Immature natural killer cell (primary cell): ENCODE results near the gene PITRM1. TPM values are rescaled to one million over a fixed set of nuclear protein-coding genes. Genes with fewer than 3 reads are reported as not detected.

ENCODE experiments used
- DNase-seq, 3 donors: peaks; one replicate each; pipeline ENCODE4 v3.0.0; 2022; ENCODE audit warnings: mixed read lengths in 1 of 3
- H3K27ac Mint-ChIP-seq, 6 donors: one replicate each; pipeline ENCODE4 v1.8.0; 2020; ENCODE audit warnings: mixed read lengths in 6 of 6, mild to moderate bottlenecking in 5 of 6, inconsistent platforms in 4 of 6, moderate library complexity in 3 of 6
- H3K27me3 Mint-ChIP-seq, 3 donors: one replicate each; pipeline ENCODE4 v1.8.0; 2020 to 2021; ENCODE audit warnings: low read depth in 3 of 3, mild to moderate bottlenecking in 3 of 3, mixed read lengths in 3 of 3, moderate library complexity in 3 of 3, inconsistent platforms in 1 of 3
- H3K36me3 Mint-ChIP-seq, 3 donors: one replicate each; pipeline ENCODE4 v1.8.0; 2020; ENCODE audit warnings: mixed read lengths in 3 of 3, inconsistent platforms in 2 of 3, mild to moderate bottlenecking in 2 of 3
- H3K4me1 Mint-ChIP-seq, 2 donors: one replicate each; pipeline ENCODE4 v1.8.0; 2020; ENCODE audit warnings: inconsistent platforms in 2 of 2, mild to moderate bottlenecking in 2 of 2, mixed read lengths in 2 of 2, moderate library complexity in 1 of 2
- H3K4me3 Mint-ChIP-seq, 5 donors: one replicate each; pipeline ENCODE4 v1.8.0; 2020; ENCODE audit warnings: mild to moderate bottlenecking in 5 of 5, mixed read lengths in 5 of 5, inconsistent platforms in 3 of 5, moderate library complexity in 3 of 5
- H3K9me3 Mint-ChIP-seq, 6 donors: one replicate each; pipeline ENCODE4 v1.8.0; 2020; ENCODE audit warnings: mild to moderate bottlenecking in 6 of 6, mixed read lengths in 6 of 6, inconsistent platforms in 4 of 6, moderate library complexity in 3 of 6
- polyA plus RNA-seq, 3 donors: library from polyadenylated mRNA; unstranded; fragments of 300-500 nt; fragmentation: Illumina TruSeq; gene quantifications; one replicate each; pipeline ENCODE4 v1.2.3, GENCODE V29; 2021

Gene PITRM1
- polyA plus RNA-seq, 3 donors from 2014 or later: 25.4 to 52.5 (median 35.2) TPM

- Mint-ChIP-seq H3K4me3 (no peak overlapping the region), H3K9me3 (no peaks in the 10 kb centered on the region), H3K27me3 (peaks cover 0 to 1% (median 0%) of the 10 kb centered on the region in 3 donors), H3K4me1 (no peaks in the 10 kb centered on the region), H3K27ac (no peak overlapping the region), H3K36me3 (peaks cover 30 to 71% (median 33%) of the 10 kb centered on the region in 3 donors)
- DNase-seq: no peak
Observed at GRCh38 chr10:3137958-3138726, 34.4 kb downstream of the PITRM1 start.

GRCh38 chr10:3136763-3137611 is 35.6 kb downstream of the PITRM1 start:
- DNase-seq: no peak
- H3K9me3 Mint-ChIP-seq: no peaks in the 10 kb centered on the region
- H3K4me1 Mint-ChIP-seq: no peaks in the 10 kb centered on the region
- H3K36me3 Mint-ChIP-seq: peaks cover 29 to 73% (median 30%) of the 10 kb centered on the region in 3 donors
- no peak overlapping the region for H3K4me3 Mint-ChIP-seq
- H3K27me3 Mint-ChIP-seq: peaks cover 0 to 1% (median 0%) of the 10 kb centered on the region in 3 donors
- H3K27ac Mint-ChIP-seq: no peak overlapping the region

GRCh38 chr10:3136336-3136735 is 36.2 kb downstream of the PITRM1 start:
- peaks cover 27 to 72% (median 30%) of the 10 kb centered on the region in 3 donors for H3K36me3 Mint-ChIP-seq
- H3K4me3 Mint-ChIP-seq: no peak overlapping the region
- no peak overlapping the region for H3K27ac Mint-ChIP-seq
- peaks cover 0 to 1% (median 0%) of the 10 kb centered on the region in 3 donors for H3K27me3 Mint-ChIP-seq
- no peaks in the 10 kb centered on the region for H3K9me3 Mint-ChIP-seq
- DNase-seq: no peak
- no peaks in the 10 kb centered on the region for H3K4me1 Mint-ChIP-seq

- DNase-seq: no peak
- Mint-ChIP-seq H3K27ac (peak overlapping the region in 3 of 6 donors; percentile 6 to 21 (median 17)), H3K4me3 (no peak overlapping the region)
Observed at GRCh38 chr10:3135006-3135405, 37.6 kb downstream of the PITRM1 start.

GRCh38 chr10:3133948-3134347 is 38.6 kb downstream of the PITRM1 start:
- no peaks in the 10 kb centered on the region for H3K4me1 Mint-ChIP-seq
- peaks cover 0 to 3% (median 2%) of the 10 kb centered on the region in 3 donors for H3K27me3 Mint-ChIP-seq
- no peaks in the 10 kb centered on the region for H3K9me3 Mint-ChIP-seq
- no peak overlapping the region for H3K4me3 Mint-ChIP-seq
- H3K27ac Mint-ChIP-seq: peak overlapping the region in 3 of 6 donors; percentile 1 to 61 (median 40)
- H3K36me3 Mint-ChIP-seq: peaks cover 17 to 53% (median 20%) of the 10 kb centered on the region in 3 donors
- DNase-seq: no peak

More at GRCh38 chr10:3135006-3135405, 37.6 kb downstream of the PITRM1 start:
- no peaks in the 10 kb centered on the region for H3K4me1 Mint-ChIP-seq
- H3K9me3 Mint-ChIP-seq: no peaks in the 10 kb centered on the region
- H3K27me3 Mint-ChIP-seq: peaks cover 0 to 1% (median 0%) of the 10 kb centered on the region in 3 donors
- peaks cover 24 to 60% (median 26%) of the 10 kb centered on the region in 3 donors for H3K36me3 Mint-ChIP-seq

- Mint-ChIP-seq H3K27me3 (peaks cover 2 to 3% (median 2%) of the 10 kb centered on the region in 3 donors), H3K9me3 (no peaks in the 10 kb centered on the region), H3K36me3 (peaks cover 8 to 37% (median 10%) of the 10 kb centered on the region in 3 donors), H3K4me3 (no peak overlapping the region), H3K4me1 (no peaks in the 10 kb centered on the region), H3K27ac (peak overlapping the region in 2 of 6 donors; percentile 29 to 40)
- DNase-seq: no peak
Observed at GRCh38 chr10:3132036-3133025, 40.3 kb downstream of the PITRM1 start.

GRCh38 chr10:3131098-3131497 is 41.5 kb downstream of the PITRM1 start:
- H3K27me3 Mint-ChIP-seq: peaks cover 1 to 3% (median 2%) of the 10 kb centered on the region in 3 donors
- peaks cover 6 to 34% (median 8%) of the 10 kb centered on the region in 3 donors for H3K36me3 Mint-ChIP-seq
- no peaks in the 10 kb centered on the region for H3K9me3 Mint-ChIP-seq
- no peaks in the 10 kb centered on the region for H3K4me1 Mint-ChIP-seq
- no peak for DNase-seq
- H3K27ac Mint-ChIP-seq: no peak overlapping the region
- H3K4me3 Mint-ChIP-seq: no peak overlapping the region

- Mint-ChIP-seq H3K27me3 (peaks cover 1 to 6% (median 2%) of the 10 kb centered on the region in 3 donors), H3K36me3 (peaks cover 6 to 32% (median 7%) of the 10 kb centered on the region in 3 donors), H3K4me1 (no peaks in the 10 kb centered on the region), H3K27ac (no peak overlapping the region), H3K9me3 (no peaks in the 10 kb centered on the region), H3K4me3 (no peak overlapping the region)
- DNase-seq: no peak
Observed at GRCh38 chr10:3129581-3130340, 42.8 kb downstream of the PITRM1 start.

GRCh38 chr10:3128379-3129130 is 44.0 kb downstream of the PITRM1 start:
- no peak overlapping the region for H3K27ac Mint-ChIP-seq
- peaks cover 3 to 23% (median 4%) of the 10 kb centered on the region in 3 donors for H3K36me3 Mint-ChIP-seq
- no peaks in the 10 kb centered on the region for H3K4me1 Mint-ChIP-seq
- peaks cover 1 to 6% (median 2%) of the 10 kb centered on the region in 3 donors for H3K27me3 Mint-ChIP-seq
- no peak overlapping the region for H3K4me3 Mint-ChIP-seq
- DNase-seq: no peak
- no peaks in the 10 kb centered on the region for H3K9me3 Mint-ChIP-seq

GRCh38 chr10:3127921-3128320 is 44.7 kb downstream of the PITRM1 start:
- Mint-ChIP-seq H3K36me3 (peaks cover 3 to 22% (median 4%) of the 10 kb centered on the region in 3 donors), H3K9me3 (no peaks in the 10 kb centered on the region), H3K4me3 (no peak overlapping the region), H3K27me3 (peaks cover 1 to 6% (median 2%) of the 10 kb centered on the region in 3 donors), H3K27ac (no peak overlapping the region), H3K4me1 (no peaks in the 10 kb centered on the region)
- no peak for DNase-seq

GRCh38 chr10:3126741-3127346 is 45.7 kb downstream of the PITRM1 start:
- no peak overlapping the region for H3K27ac Mint-ChIP-seq
- no peak for DNase-seq
- peaks cover 1 to 6% (median 2%) of the 10 kb centered on the region in 3 donors for H3K27me3 Mint-ChIP-seq
- H3K9me3 Mint-ChIP-seq: no peaks in the 10 kb centered on the region
- H3K4me3 Mint-ChIP-seq: no peak overlapping the region
- no peaks in the 10 kb centered on the region for H3K4me1 Mint-ChIP-seq
- peaks cover 3 to 19% (median 4%) of the 10 kb centered on the region in 3 donors for H3K36me3 Mint-ChIP-seq
